HG03442 (cell line): ENCODE measurements around the gene STOX1.
"Not testable (repeated sequence)": the region's sequence is repeated elsewhere in the genome, so short reads cannot be mapped to it uniquely, and the experiment has no call there.

Experiments used
- ATAC-seq: cut with Tn5 transposase; IDR thresholded peaks from one replicate; pipeline ENCODE4 v1.9.1; 2021; ENCODE audit warnings: mild to moderate bottlenecking, moderate library complexity; ENCODE audit not compliant: unreplicated experiment

Gene STOX1

DNA sequence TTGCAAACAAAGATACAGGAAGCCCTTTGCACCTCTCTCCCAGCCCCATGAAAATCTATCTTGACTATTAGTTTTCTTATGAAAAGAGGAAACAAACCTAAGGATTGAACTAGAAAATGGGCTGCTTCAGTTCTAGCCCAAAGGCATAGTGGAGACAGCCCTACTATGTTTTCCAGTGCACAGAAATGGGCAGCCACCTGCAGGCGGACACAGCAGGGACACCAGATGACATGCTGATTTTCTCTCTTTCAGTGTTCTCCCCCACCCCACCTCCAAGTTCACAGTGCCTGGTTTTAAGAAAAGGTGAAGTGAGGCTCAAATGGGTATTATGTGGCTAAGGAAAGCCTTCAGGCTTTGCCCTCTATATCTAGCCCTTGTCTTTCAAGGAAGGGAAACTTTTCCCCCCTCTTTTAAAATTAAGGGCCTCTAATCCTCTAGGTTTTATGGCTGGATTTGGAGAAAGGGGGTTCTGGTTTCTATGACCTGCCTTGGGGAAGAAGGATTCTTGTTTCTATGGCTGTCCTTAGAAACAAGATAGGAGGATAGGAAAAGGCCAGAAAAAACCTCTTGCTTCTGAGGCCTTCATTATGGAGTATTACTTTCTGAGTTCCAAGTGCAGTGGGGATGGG lies 50.3 kb downstream of the STOX1 start:
- no peak for ATAC-seq

DNA sequence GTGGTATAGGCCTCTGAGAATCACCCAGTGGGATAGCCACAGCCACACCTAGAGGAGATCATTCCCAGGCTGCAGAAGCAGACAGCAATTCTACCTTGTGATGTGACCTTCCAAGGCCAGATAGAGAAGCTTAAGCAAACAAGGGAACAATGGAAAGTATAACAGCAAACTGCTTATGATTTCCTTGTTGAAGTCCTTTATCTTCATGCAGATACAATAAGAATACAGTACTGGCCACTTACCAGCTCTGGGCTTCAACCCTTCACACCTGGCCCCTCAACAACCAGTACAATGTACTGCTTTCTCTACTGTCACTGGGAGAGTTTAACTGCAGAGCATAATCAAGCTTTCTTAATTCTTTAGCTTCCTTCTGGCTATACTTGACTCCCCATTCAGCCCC lies 51.2 kb downstream of the STOX1 start:
- no peak for ATAC-seq

DNA sequence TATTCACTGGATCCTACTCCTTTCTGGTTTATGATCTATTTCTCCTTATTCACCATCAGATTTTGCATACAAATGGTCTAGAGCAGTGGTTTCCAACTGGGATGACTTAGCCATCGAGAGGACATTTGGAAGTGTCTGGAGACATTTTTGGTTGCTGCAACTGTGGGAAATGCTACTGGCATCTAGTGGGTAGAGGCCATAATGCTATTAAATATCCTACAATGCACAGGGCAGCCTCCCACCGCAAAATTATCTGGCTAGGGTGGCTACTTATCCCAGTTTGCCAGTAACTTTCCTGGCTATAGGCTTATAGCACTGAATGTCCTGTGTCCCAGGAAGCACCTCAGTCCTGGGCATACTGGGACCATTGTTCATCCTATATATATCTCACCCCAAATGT lies 52.3 kb downstream of the STOX1 start:
- ATAC-seq, result no peak

DNA sequence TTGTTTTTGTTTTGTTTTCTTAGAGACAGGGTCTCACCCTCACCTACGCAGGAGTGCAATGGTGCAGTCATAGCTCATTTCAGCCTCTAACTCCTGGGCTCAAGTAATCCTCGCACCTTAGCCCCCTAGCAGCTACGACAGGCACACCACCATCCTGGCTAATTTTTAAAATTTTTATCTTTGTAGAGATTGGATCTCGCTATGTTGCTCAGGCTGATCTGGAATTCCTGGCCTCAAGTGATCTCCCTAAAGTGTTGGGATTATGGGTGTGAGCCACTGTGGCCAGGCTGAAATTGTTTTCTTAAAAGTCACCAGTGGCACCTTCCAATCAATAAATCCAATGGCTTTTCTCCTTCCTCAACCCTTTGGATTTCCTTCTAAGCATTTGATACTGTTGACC lies 52.9 kb downstream of the STOX1 start:
- no peak for ATAC-seq

DNA sequence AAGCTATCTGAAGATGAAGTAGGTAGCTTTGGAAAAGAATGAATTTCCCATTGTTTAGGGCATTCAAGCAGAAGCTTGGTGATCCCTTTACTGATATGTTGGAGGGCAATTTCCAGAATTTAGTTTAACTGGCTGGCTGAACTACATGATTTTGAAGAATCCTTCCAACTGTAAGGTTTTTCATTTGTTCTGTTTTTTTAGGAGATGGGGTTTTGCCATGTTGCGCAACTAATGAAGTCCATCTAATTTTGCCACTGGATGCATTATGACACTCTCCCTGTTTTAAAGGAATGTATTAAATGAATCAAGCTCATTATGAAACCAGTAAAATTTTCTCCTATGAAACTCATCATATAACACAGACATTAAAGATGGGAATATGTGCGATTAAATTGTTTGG lies 67.7 kb downstream of the STOX1 start:
- ATAC-seq, result no peak

DNA sequence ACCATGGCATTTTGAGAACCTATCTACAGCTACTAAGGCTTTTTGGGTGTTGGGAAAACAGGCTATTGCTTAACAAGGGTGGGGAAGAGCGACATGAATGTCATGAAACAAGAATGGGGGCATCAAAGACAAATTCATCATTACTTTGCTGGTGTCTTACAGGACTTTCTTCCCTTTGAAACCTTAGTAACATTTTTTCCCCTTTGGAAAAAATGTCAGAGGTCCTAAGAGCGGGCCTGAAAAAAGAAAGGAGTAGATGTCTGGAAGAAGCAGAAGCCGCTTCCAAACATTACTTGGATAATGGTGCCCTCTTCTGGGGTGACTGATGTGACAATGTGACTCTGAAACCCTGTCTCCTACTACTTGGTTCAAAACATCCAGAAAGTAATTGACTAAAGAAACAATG lies 70.0 kb downstream of the STOX1 start:
- no peak for ATAC-seq

DNA sequence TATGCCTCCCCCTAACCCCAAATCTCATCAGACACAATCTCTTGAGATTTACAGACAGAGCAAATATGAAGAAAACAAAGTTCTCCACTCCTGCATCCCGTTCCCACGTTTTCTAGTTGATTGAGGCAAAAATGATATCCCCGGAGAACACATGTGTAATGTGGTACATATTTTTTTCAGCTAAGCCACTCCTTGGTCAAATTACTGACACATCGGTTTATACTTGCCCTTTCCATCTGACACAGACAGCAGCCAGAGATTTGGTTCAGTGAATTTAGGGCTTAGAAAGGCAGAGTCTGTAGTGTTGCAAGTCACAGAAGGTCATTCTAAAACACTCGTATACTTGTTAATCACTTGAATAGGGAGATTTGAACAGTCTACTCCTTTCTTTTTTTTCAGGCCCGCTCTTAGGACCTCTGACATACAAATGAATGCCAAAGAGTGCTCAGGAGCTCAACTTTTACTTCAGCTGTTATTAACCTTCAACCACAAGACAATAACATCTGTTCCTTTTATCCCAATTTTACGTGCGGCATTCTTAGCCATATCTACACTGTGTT lies 71.9 kb downstream of the STOX1 start:
- ATAC-seq, result no peak

DNA sequence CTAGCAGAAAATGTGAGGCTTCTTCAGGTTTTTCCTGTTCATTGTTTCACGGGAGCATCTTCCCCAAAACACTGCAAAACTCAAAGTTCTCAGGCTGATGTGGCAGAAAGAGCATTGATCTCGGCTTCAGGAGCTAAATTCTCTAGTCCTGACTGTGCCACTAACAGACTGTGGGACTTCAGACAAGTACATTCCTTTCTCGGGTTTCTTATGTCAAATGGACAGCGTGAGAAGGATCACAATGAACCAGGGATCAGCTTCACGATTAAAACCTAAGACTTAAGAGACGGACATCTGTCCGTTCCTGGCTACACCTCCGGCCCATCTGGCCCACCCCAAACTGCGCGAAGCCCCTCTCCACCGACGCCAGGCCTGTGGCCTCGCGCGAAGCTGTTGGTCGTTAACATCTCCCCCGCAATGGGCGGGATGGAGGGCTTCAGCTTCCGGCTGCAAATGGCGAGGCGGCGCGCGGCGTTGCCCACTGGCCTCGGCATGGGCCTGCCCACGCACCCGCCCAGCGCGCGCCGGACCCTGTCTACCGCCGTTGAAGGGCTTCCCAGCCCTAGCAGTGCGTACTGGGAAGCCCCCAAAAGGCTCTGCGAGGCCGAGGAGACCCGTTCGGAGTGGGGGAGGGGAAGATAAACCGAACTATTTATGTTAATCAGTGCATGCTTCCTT lies 73.2 kb downstream of the STOX1 start:
- peak; percentile 32 for ATAC-seq

DNA sequence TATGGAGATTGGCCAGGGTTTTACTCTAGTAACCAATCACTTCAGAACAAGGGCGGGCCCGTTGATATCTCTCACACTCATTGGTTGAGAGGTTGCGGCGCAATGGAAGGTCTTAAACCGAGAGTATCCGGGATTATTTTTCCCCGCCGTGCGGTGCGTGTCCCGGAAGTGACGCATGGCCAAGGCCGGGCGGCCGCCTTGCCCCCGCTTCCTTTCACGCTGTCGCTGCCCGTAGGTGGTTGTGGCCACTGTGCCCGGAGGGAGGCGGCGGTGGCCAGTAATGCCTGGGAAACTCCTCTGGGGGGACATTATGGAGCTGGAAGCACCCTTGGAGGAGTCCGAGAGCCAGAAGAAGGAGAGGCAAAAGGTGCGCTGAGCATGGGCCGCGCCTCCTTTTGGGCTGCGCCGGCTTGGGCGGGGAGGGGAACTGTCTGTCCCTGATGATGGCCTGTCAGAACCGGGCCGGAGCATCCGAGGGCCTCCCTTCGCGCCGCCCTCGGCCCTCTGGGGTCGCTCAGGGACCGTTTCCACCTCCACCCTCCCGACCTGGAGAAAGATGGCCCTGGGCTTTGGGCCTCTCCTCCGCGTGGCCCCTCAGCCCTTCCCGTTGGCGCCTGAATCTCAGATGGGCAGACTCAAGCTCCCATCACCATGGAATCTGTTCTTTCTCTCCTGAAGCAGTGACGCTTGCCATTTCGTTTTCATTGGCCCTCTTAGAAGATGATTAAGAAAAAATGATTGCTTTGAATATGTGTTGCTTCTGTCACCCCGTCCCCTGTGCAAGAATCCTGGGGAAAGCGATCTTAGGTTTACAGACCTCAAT lies 74.0 kb downstream of the STOX1 start, which contains the start of gene DDX50:
Gene DDX50, plus strand, starts transcription at position 211 of the 823 bp plus-strand sequence. Its CDS starts 70 bp downstream, at position 281.
- ATAC-seq, result peak; percentile 95

DNA sequence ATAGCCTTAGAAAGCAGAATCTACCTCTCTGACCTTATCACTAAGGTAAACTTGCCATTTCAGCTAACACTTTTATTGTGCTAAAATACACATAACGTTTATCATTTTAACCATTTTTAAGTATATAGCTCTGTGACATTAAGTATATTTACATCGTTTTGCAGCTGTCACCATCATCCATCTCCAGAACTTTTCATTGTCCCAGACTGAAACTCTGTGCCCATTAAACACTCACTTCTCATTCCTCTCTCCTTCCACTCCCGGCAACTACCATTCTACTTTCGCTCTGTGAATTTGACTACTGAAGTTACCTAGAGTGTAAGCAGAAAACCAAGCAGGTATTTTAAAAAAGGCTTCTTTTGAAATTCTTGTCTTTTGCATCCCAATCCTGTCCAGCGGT lies 75.1 kb downstream of the STOX1 start:
- ATAC-seq, result no peak

DNA sequence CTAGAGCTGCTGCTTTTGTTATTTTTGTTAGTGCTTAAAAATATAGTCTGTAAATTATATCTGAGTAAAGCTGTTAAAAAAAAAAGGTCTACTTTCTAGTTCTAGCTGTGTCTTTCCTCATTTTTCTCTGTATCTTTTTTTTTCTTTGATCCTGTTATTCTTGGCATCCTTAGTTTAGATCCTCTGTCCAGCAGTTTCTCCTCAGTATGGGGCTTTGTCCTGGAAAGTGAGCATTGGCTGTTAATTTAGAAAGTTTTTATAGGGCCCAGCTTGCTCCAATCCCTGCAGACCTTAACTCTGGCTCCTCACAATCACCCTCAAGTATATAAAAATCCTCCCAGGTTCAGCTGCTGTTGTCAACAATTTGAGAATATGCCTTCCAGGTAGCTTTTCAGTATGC lies 97.3 kb downstream of the STOX1 start:
- ATAC-seq, result no peak

DNA sequence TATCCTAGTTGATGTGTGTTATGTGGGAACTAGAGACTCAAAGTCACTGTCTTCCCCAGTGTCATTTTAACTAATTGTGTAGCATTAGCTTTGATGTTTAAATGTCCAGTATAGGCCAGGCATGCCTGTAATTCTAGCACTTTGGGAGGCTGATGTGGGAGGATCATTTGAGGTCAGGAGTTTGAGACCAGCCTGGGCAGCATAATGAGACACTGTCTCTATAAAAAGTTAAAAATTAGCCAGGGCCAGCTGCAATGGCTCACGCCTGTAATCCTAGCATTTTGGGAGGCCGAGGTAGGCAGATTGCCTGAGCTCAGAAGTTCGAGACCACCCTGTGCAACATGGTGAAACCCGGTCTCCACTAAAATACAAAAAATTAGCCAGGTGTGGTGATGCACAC lies 98.2 kb downstream of the STOX1 start:
- ATAC-seq, result no peak

DNA sequence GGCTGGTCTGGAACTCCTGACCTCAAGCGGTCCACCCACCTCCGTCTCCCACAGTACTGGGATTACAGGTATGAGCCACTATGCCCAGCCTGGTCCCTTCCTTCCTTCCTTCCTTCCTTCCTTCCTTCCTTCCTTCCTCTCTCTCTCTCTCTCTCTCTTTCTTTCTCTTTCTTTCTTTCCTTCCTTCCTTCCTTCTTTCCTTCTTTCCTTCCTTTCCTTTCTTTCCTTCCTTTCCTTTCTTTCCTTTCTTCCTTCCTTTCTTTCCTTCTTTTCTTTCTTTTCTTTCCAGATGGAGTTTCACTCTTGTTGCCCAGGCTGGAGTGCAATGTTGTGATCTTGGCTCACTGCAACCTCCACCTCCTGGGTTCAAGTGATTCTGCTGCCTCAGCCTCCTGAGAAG lies 101.8 kb downstream of the STOX1 start:
- not testable (repeated sequence) for ATAC-seq

DNA sequence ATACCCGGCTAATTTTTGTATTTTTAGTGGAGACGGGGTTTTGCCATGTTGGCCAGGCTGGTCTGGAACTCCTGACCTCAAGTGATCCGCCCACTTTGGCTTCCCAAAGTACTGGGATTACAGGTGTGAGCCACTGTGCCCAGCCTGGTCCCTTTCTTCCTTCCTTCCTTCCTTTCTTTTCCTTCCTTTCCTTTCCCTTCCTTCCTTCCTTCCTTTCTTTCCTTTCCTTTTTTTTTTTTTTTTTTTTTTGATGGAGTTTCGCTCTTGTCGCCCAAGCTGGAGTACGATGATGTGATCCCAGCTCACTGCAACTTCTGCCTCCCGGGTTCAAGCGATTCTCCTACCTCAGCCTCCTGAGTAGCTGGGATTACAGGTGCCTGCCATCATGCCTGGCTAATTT lies 102.6 kb downstream of the STOX1 start:
- ATAC-seq, result not testable (repeated sequence)

DNA sequence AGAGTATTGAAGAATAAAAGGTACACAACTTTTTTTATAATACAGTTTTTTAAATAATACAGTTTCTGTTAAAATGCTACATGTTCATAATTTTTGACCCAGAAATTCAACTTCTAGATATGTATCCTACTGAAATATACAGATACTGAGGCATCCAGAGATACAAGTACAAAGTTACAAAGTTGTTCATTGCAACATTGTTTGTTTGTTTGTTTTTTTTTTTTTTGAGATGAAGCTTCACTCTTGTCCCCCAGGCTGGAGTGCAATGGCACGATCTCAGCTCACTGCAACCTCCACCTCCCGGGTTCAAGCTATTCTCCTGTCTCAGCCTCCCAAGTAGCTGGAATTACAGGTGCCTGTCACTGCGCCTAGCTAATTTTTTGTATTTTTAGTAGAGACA lies 105.5 kb downstream of the STOX1 start:
- not testable (repeated sequence) for ATAC-seq

DNA sequence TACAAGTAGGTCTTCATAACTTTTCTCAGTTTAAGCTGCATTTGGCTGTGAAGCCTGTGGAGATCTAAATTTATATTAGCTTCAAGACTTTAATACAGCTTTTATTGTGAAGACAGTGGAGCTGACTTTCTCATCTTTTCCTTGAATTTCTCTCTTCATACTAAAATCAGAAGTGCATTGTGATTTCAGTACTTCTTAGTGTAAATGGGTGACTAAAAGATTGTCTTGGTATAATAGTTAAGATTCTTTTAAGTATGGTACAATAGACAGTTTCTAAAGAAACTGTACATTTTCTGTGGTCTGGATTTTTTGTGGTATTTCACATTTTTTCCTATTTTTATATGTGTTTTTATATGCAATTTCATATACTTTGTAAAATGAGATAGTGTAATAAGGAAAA lies 107.7 kb downstream of the STOX1 start:
- ATAC-seq, result no peak

DNA sequence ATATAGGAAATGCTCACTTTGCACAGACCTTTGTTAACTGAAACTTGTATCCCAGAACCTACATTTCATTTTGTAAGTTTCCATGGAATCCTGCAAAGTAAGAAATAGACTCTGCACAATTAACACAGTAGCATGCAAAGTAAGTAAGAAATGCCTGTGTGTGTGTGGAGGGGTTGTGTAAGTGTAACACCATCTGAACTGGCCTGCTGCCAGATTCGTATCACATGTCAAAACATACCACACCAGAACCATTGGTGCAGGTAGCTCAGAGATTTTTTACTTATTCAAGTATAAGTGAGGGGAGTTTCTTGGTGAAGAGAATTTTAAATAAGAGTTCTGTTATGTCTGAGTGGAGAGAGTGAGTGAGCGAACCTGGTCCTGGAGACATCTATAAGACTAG lies 110.8 kb downstream of the STOX1 start:
- ATAC-seq, result no peak

DNA sequence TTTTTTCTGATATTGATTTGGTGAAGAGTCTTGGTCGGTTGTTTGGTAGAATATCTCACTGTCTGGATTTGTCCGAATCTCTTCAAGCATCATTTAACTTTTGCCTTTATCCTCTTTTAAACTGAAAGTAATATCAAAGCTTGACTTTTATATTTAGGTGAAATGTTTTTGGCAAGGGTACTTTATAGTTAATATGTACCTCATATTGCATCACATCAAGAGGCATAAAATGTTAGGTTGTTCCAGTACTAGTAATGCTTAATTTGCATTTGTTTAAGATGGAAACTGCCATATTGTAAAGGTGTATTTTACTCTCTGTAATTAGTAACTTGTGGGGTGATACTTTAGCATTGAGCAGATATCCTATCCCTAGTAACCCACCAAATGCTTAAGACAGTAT lies 111.6 kb downstream of the STOX1 start:
- no peak for ATAC-seq

DNA sequence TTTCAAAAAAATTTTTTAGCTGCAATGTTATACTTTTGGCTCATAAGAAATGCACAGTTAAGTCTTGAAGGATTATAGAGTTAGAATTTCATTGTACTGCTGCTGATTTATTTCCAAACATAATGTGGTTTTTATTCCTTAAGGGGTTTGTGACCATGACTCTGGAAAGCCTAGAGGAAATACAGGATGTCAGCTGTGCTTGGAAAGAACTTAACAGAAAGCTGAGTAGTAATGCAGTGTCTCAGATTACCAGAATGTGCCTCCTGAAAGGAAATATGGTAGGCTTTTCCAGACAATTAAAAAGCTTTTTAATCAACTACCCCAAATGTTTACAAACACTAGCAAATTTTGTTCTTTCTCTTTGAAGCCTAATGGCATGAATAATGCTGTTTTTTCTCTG lies 113.6 kb downstream of the STOX1 start:
- ATAC-seq, result not testable (repeated sequence)
